GM12878 (cell line): ENCODE results near the gene SPTLC3.

Experiments
- FOXM1 ChIP-seq: IDR thresholded peaks from 2 replicates; pipeline ENCODE4 v1.6.1; 2012; ENCODE audit warnings: low read depth, mild to moderate bottlenecking, inconsistent platforms, low read length, moderate library complexity
- POLR2A ChIP-seq: IDR thresholded peaks from 2 replicates; pipeline ENCODE4 v1.6.1; 2011; ENCODE audit warnings: low read depth, mild to moderate bottlenecking, low read length
- REST ChIP-seq: IDR thresholded peaks from 2 replicates; pipeline ENCODE4 v1.6.1; 2012; ENCODE audit warnings: mild to moderate bottlenecking, low read depth, low read length
- SP1 ChIP-seq: IDR thresholded peaks from one replicate; pipeline ENCODE4 v1.6.1; 2011; ENCODE audit warnings: low read depth, low read length
- SREBF2 ChIP-seq: IDR thresholded peaks from 2 replicates; pipeline ENCODE4 v1.6.1; 2012; ENCODE audit warnings: mild to moderate bottlenecking, low read length
- TAF1 ChIP-seq: IDR thresholded peaks from 2 replicates; pipeline ENCODE4 v1.6.1; 2011; ENCODE audit warnings: mild to moderate bottlenecking, low read depth, low read length, borderline replicate concordance
- TCF12 ChIP-seq: IDR thresholded peaks from 2 replicates; pipeline ENCODE4 v1.6.1; 2011; ENCODE audit warnings: low read depth, mild to moderate bottlenecking, low read length
- ZNF217 ChIP-seq: fragments of 450-650 bp; IDR thresholded peaks from 2 replicates; pipeline ENCODE4 v1.6.1; 2017; ENCODE audit warnings: antibody characterized with exemption, mild to moderate bottlenecking
- TF ChIP-seq, protein P1 (sequence below), 3 experiments: IDR thresholded peaks in 2 of 3; conservative IDR thresholded peaks in 1 of 3; 2 replicates each; pipeline ENCODE4 v1.5.1; 2011; ENCODE audit warnings: low read depth in 3 of 3, low read length in 3 of 3, mild to moderate bottlenecking in 3 of 3, control low read depth in 2 of 3, moderate library complexity in 2 of 3, inconsistent platforms in 1 of 3, mixed read lengths in 1 of 3; ENCODE audit not compliant: control insufficient read depth in 2 of 3, insufficient read depth in 1 of 3; ENCODE audit errors: extremely low read depth in 1 of 3
- TF ChIP-seq, protein P2 (sequence below): IDR thresholded peaks from 2 replicates; pipeline ENCODE4 v1.6.1; 2011; ENCODE audit warnings: mild to moderate bottlenecking, low read depth, low read length, moderate library complexity; ENCODE audit not compliant: insufficient replicate concordance

DNA sequence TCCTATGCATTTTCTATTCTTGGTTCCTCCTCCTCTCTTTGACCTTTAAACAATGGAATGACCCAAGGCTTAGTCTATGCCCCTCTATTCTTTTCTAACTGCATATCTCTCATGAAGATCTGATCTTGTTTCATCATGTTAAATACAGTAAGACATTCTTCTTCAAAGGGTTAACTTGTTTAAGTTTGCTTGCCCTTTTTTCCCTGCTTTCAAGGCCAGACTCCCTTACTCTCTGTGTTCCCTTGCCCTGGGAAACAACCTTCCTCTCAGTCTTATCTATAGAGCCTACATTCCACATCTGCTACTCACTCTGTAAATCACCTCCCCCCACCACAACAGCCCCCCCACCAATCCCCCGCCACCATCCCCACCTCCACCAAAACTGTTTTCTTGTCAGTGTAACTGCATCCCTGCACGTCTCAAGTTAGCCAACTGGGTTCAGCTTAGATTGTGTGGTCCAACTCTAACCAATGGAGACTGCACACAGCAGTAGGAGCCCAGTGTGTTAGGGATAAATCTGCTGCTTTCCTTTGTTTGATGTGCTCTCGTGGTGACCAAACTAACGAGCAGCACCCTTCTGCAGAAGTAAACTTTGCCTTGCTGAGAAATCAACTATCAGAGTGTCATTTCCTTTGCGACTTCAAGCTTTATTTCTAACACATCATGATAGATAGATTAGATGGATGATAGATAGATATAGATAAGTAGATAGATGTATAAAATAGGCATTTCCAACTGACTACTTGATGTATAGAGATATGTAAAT is 12.6 kb downstream of the SPTLC3 start:
- TF ChIP-seq SP1 = no peak
- no peak for TF ChIP-seq FOXM1
- TF ChIP-seq, protein P1, sequence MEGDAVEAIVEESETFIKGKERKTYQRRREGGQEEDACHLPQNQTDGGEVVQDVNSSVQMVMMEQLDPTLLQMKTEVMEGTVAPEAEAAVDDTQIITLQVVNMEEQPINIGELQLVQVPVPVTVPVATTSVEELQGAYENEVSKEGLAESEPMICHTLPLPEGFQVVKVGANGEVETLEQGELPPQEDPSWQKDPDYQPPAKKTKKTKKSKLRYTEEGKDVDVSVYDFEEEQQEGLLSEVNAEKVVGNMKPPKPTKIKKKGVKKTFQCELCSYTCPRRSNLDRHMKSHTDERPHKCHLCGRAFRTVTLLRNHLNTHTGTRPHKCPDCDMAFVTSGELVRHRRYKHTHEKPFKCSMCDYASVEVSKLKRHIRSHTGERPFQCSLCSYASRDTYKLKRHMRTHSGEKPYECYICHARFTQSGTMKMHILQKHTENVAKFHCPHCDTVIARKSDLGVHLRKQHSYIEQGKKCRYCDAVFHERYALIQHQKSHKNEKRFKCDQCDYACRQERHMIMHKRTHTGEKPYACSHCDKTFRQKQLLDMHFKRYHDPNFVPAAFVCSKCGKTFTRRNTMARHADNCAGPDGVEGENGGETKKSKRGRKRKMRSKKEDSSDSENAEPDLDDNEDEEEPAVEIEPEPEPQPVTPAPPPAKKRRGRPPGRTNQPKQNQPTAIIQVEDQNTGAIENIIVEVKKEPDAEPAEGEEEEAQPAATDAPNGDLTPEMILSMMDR (IDR thresholded peaks at IDR 0.05 in 2 of 3, conservative IDR thresholded peaks at IDR 0.05 in 1 of 3; ENCODE audit: control insufficient read depth in 2 of 3, extremely low read depth in 1 of 3, insufficient read depth in 1 of 3, low read depth in 3 of 3, low read length in 3 of 3) = no peak
- TF ChIP-seq, protein P2, sequence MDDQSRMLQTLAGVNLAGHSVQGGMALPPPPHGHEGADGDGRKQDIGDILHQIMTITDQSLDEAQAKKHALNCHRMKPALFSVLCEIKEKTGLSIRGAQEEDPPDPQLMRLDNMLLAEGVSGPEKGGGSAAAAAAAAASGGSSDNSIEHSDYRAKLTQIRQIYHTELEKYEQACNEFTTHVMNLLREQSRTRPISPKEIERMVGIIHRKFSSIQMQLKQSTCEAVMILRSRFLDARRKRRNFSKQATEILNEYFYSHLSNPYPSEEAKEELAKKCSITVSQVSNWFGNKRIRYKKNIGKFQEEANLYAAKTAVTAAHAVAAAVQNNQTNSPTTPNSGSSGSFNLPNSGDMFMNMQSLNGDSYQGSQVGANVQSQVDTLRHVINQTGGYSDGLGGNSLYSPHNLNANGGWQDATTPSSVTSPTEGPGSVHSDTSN = no peak
- no peak for TF ChIP-seq TCF12
- TF ChIP-seq POLR2A = no peak
- TF ChIP-seq REST = no peak
- TF ChIP-seq TAF1 = no peak
- no peak for TF ChIP-seq SREBF2
- no peak for TF ChIP-seq ZNF217
